GM23338 (cell line): ENCODE data around the gene PTPRE.

Source experiments
- CREB1 ChIP-seq: fragments of 250-450 bp; sonication (Bioruptor Pico); IDR thresholded peaks from 2 replicates; pipeline ENCODE4 v1.5.0; 2020; ENCODE audit warnings: low read depth, mild to moderate bottlenecking, moderate library complexity
- CTCF ChIP-seq, 2 experiments: fragments of 200-600 bp in 1 of 2; sonication (generic) in 1 of 2; conservative IDR thresholded peaks; 2 replicates each; pipeline versions ENCODE4 v1.5.1 to v1.6.1; 2016 to 2017; ENCODE audit warnings: antibody characterized with exemption in 2 of 2, low read depth in 2 of 2, mild to moderate bottlenecking in 2 of 2, moderate library complexity in 1 of 2
- ETS1 ChIP-seq: IDR thresholded peaks from 2 replicates; pipeline ENCODE4 v1.6.1; 2016; ENCODE audit warnings: antibody characterized with exemption
- EZH2 ChIP-seq: fragments of 200-600 bp; sonication (generic); IDR thresholded peaks from one replicate; pipeline ENCODE4 v1.8.0; 2017; ENCODE audit warnings: antibody characterized with exemption, mild to moderate bottlenecking, low read depth; ENCODE audit not compliant: unreplicated experiment
- EZH2phosphoT487 ChIP-seq: fragments of 200-600 bp; sonication (generic); IDR thresholded peaks from one replicate; pipeline ENCODE4 v1.8.1; 2018; ENCODE audit warnings: antibody characterized with exemption; ENCODE audit not compliant: unreplicated experiment
- POLR2AphosphoS5 ChIP-seq: IDR thresholded peaks from 2 replicates; pipeline ENCODE4 v1.6.1; 2016; ENCODE audit warnings: antibody characterized with exemption, low read depth
- REST ChIP-seq: IDR thresholded peaks from one replicate; pipeline ENCODE4 v1.6.1; 2018; ENCODE audit warnings: antibody characterized with exemption; ENCODE audit not compliant: unreplicated experiment
- ZNF462 ChIP-seq: fragments of 250-450 bp; sonication (Bioruptor Pico); IDR thresholded peaks from 2 replicates; pipeline ENCODE4 v1.5.0; 2020; ENCODE audit warnings: mild to moderate bottlenecking, moderate library complexity

GRCh38 chr10:127935071-127935561, 28.2 kb downstream of the PTPRE start:
- TF ChIP-seq POLR2AphosphoS5, result no peak
- no peak for TF ChIP-seq CTCF (conservative IDR thresholded peaks at IDR 0.05; ENCODE audit: low read depth in 2 of 2)
- TF ChIP-seq REST, result no peak
- TF ChIP-seq EZH2, result no peak
- no peak for TF ChIP-seq EZH2phosphoT487
- TF ChIP-seq CREB1, result no peak
- TF ChIP-seq ETS1, result no peak
- no peak for TF ChIP-seq ZNF462 (CRISPR knock-in tag)
